WTC11 (cell line): ENCODE measurements around the gene DDX10.

Experiments used
- CREM ChIP-seq: sonication (generic); formaldehyde crosslinking; IDR thresholded peaks from 2 replicates; pipeline ENCODE4 v1.8.1; 2022; ENCODE audit warnings: mild to moderate bottlenecking, missing genetic modification reagents, moderate library complexity
- CTCF ChIP-seq: fragments of 200-600 bp; IDR thresholded peaks from 2 replicates; pipeline ENCODE4 v1.8.0; 2022; ENCODE audit warnings: antibody characterized with exemption
- FOXP4 ChIP-seq: sonication (generic); formaldehyde crosslinking; IDR thresholded peaks from 2 replicates; pipeline ENCODE4 v1.8.0; 2022; ENCODE audit warnings: mild to moderate bottlenecking, missing genetic modification reagents
- IRF2 ChIP-seq: sonication (generic); formaldehyde crosslinking; IDR thresholded peaks from 2 replicates; pipeline ENCODE4 v1.8.0; 2022; ENCODE audit warnings: low read depth, missing genetic modification reagents, borderline replicate concordance
- MAX ChIP-seq: sonication (generic); formaldehyde crosslinking; IDR thresholded peaks from 2 replicates; pipeline ENCODE4 v1.8.0; 2022; ENCODE audit warnings: mild to moderate bottlenecking, missing genetic modification reagents
- NFYB ChIP-seq: sonication (generic); formaldehyde crosslinking; conservative IDR thresholded peaks from 2 replicates; pipeline ENCODE4 v1.8.0; 2022; ENCODE audit warnings: low read depth, missing genetic modification reagents
- SMAD3 ChIP-seq: sonication (generic); formaldehyde crosslinking; IDR thresholded peaks from 2 replicates; pipeline ENCODE4 v1.8.0; 2022; ENCODE audit warnings: missing genetic modification reagents, mild to moderate bottlenecking, borderline replicate concordance
- SP1 ChIP-seq: sonication (generic); formaldehyde crosslinking; conservative IDR thresholded peaks from 2 replicates; pipeline ENCODE4 v1.8.1; 2022; ENCODE audit warnings: missing genetic modification reagents
- ZNF121 ChIP-seq: sonication (generic); formaldehyde crosslinking; IDR thresholded peaks from 2 replicates; pipeline ENCODE4 v1.8.0; 2023; ENCODE audit warnings: missing genetic modification reagents
- ZNF281 ChIP-seq: sonication (generic); formaldehyde crosslinking; IDR thresholded peaks from 2 replicates; pipeline ENCODE4 v1.8.0; 2023; ENCODE audit warnings: mild to moderate bottlenecking, missing genetic modification reagents

GRCh38 chr11:108647701-108648527 is 17.0 kb upstream of the DDX10 start:
- TF ChIP-seq ZNF121 (CRISPR knock-in tag) = no peak
- peak; percentile 78 for TF ChIP-seq CTCF
- no peak for TF ChIP-seq ZNF281 (CRISPR knock-in tag)
- TF ChIP-seq CREM = no peak
- no peak for TF ChIP-seq SP1 (CRISPR knock-in tag)
- no peak for TF ChIP-seq NFYB (CRISPR knock-in tag)
- TF ChIP-seq MAX (CRISPR knock-in tag) = no peak
- TF ChIP-seq IRF2 (CRISPR knock-in tag) = no peak
- TF ChIP-seq FOXP4 (CRISPR knock-in tag) = no peak
- no peak for TF ChIP-seq SMAD3 (CRISPR knock-in tag)
